Lung (tissue), 12 donors: Measurements from ENCODE around the gene GADD45GIP1. TPM values are rescaled to one million over a fixed set of nuclear protein-coding genes. Genes with fewer than 3 reads are reported as not detected.
"Not testable (repeated sequence)": the region's sequence is repeated elsewhere in the genome, so short reads cannot be mapped to it uniquely, and the experiment has no call there.

ENCODE experiments used
- ATAC-seq: fragments of 200-7000 bp; cut with Tn5 transposase; one replicate; pipeline ENCODE4 v1.9.1; 2020; ENCODE audit warnings: moderate number of reproducible peaks; ENCODE audit not compliant: insufficient read depth, low FRiP score
- DNase-seq, 3 donors: peaks; one replicate each; pipeline ENCODE4 v3.0.0-alpha.2; 2013 to 2017
- H3K27ac ChIP-seq, 2 donors: one replicate each; pipeline ENCODE4 v1.5.1; 2013; ENCODE audit warnings: mild to moderate bottlenecking in 2 of 2, moderate library complexity in 2 of 2, control low read depth in 1 of 2, inconsistent platforms in 1 of 2, low read depth in 1 of 2, low read length in 1 of 2
- H3K27me3 ChIP-seq, 3 donors: one replicate each; pipeline ENCODE4 v1.5.1; 2013; ENCODE audit warnings: low read length in 2 of 3; ENCODE audit not compliant: control insufficient read depth in 3 of 3, insufficient read depth in 3 of 3
- H3K36me3 ChIP-seq, 4 donors: one replicate each; pipeline ENCODE4 v1.5.1; 2013; ENCODE audit warnings: low read length in 4 of 4, mild to moderate bottlenecking in 1 of 4, moderate library complexity in 1 of 4; ENCODE audit not compliant: control insufficient read depth in 4 of 4, insufficient read depth in 4 of 4
- H3K4me1 ChIP-seq, 5 donors: one replicate each; pipeline ENCODE4 v1.5.1; 2013; ENCODE audit warnings: low read length in 5 of 5, mild to moderate bottlenecking in 2 of 5, moderate library complexity in 1 of 5; ENCODE audit not compliant: control insufficient read depth in 5 of 5, insufficient read depth in 5 of 5
- H3K4me3 ChIP-seq: one replicate; pipeline ENCODE4 v1.5.1; 2013; ENCODE audit warnings: mild to moderate bottlenecking, control low read depth, moderate library complexity
- H3K9ac ChIP-seq, 2 donors: one replicate each; pipeline ENCODE4 v1.5.1; 2013; ENCODE audit warnings: low read length in 2 of 2, control low read depth in 1 of 2; ENCODE audit not compliant: insufficient read depth in 1 of 2
- H3K9me3 ChIP-seq, 4 donors: one replicate each; pipeline ENCODE4 v1.5.1; 2013; ENCODE audit warnings: low read length in 3 of 4, mild to moderate bottlenecking in 1 of 4, moderate library complexity in 1 of 4; ENCODE audit not compliant: control insufficient read depth in 4 of 4, insufficient read depth in 3 of 4
- WGBS, 2 donors: extraction: QIAGEN DNeasy Blood & Tissue Kit; methylation state at CpG; one replicate each; pipeline ENCODE4 v1.1.7; 2013; 5-methylcytosine and 5-hydroxymethylcytosine counted together
- polyA plus RNA-seq, 2 donors: library from polyadenylated mRNA; stranded (reverse); fragments of 200-250 nt; gene quantifications; one replicate each; pipeline ENCODE4 v1.2.1, GENCODE V29; 2013
- total RNA-seq, 2 donors: library from RNA; depleted of rRNA in 1 of 2; stranded (reverse); fragments of >200 nt in 1 of 2; gene quantifications; one replicate each; pipeline ENCODE4 v1.2.1, GENCODE V29; 2014 to 2021
- TF ChIP-seq, protein P1 (sequence below): IDR thresholded peaks from 2 replicates; pipeline ENCODE4 v1.5.1; 2012; ENCODE audit warnings: mild to moderate bottlenecking; ENCODE audit errors: control extremely low read depth, extremely low read depth
- donor health status: control.
- donor health status: control.
- donor health status: Bipolar disorder and iron deficiency.
- donor health status: healthy.
- donor health status: DM: yes; HTN: yes; CAD: no.

Gene GADD45GIP1
- total and polyA plus RNA-seq, 4 donors: 14.9 to 69.0 (median 36.3) TPM

- no peaks in the 10 kb centered on the region for H3K4me1 ChIP-seq
- H3K4me3 ChIP-seq: no peak overlapping the region
- DNase-seq: no peak
- H3K27me3 ChIP-seq: no peaks in the 10 kb centered on the region
- ATAC-seq: no peak
- no peaks in the 10 kb centered on the region for H3K9me3 ChIP-seq
- H3K36me3 ChIP-seq: peaks cover 13 to 47% (median 43%) of the 10 kb centered on the region in 4 donors
- WGBS, 2 donors: 96% methylated on average over 29 of the region's 29 CpGs
- TF ChIP-seq, protein P1, sequence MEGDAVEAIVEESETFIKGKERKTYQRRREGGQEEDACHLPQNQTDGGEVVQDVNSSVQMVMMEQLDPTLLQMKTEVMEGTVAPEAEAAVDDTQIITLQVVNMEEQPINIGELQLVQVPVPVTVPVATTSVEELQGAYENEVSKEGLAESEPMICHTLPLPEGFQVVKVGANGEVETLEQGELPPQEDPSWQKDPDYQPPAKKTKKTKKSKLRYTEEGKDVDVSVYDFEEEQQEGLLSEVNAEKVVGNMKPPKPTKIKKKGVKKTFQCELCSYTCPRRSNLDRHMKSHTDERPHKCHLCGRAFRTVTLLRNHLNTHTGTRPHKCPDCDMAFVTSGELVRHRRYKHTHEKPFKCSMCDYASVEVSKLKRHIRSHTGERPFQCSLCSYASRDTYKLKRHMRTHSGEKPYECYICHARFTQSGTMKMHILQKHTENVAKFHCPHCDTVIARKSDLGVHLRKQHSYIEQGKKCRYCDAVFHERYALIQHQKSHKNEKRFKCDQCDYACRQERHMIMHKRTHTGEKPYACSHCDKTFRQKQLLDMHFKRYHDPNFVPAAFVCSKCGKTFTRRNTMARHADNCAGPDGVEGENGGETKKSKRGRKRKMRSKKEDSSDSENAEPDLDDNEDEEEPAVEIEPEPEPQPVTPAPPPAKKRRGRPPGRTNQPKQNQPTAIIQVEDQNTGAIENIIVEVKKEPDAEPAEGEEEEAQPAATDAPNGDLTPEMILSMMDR: no peak
- no peak overlapping the region for H3K9ac ChIP-seq
- H3K27ac ChIP-seq: no peak overlapping the region
Measured at GRCh38 chr19:12924621-12925310, 32.3 kb downstream of the GADD45GIP1 start.

GRCh38 chr19:12922959-12923358, 34.1 kb downstream of the GADD45GIP1 start:
- ATAC-seq (no peak), DNase-seq (no peak)
- Histone ChIP-seq H3K4me3 (no peak overlapping the region), H3K27me3 (no peaks in the 10 kb centered on the region), H3K9ac (no peak overlapping the region), H3K36me3 (peaks cover 13 to 36% (median 31%) of the 10 kb centered on the region in 4 donors), H3K9me3 (no peaks in the 10 kb centered on the region), H3K27ac (no peak overlapping the region), H3K4me1 (peaks cover 0 to 1% (median 0%) of the 10 kb centered on the region in 5 donors)
- WGBS, 2 donors: 97% methylated on average over 4 of the region's 4 CpGs
- TF ChIP-seq, protein P1: no peak

DNA sequence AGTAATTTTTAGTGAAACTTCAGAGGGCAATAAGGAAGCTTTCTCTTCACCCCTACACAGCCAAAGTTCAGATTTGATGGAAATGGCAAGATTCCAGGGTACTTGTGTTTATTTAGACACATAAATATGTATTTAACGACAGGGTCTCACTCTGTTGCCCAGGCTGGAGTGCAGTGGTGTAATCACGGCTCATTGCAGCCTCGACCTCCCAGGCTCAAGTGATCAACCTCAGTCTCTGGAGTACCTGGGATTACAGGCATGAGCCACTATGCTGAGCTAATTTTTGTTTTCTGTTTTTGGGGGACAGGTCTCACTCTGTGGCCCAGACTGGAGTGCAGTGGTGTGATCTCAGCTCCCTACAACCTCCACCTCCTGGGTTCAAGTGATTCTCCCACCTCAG, 36.0 kb downstream of the GADD45GIP1 start:
- TF ChIP-seq, protein P1: no peak
- peak in 2 of 3 donors; percentile 53 to 55 for DNase-seq
- no peaks in the 10 kb centered on the region for H3K9me3 ChIP-seq
- H3K4me3 ChIP-seq: no peak overlapping the region
- peaks cover 13 to 29% (median 22%) of the 10 kb centered on the region in 4 donors for H3K36me3 ChIP-seq
- 44 to 67% methylated on average over 3 of the region's 3 CpGs for WGBS, 2 donors
- H3K27ac ChIP-seq: no peak overlapping the region
- H3K27me3 ChIP-seq: no peaks in the 10 kb centered on the region
- H3K4me1 ChIP-seq: peaks cover 0 to 1% (median 0%) of the 10 kb centered on the region in 5 donors
- no peak overlapping the region for H3K9ac ChIP-seq
- ATAC-seq: no peak

GRCh38 chr19:12918253-12918652, 38.8 kb downstream of the GADD45GIP1 start:
- DNase-seq: no peak
- no peaks in the 10 kb centered on the region for H3K9me3 ChIP-seq
- H3K36me3 ChIP-seq: peaks cover 6 to 12% (median 7%) of the 10 kb centered on the region in 4 donors
- no peaks in the 10 kb centered on the region for H3K27me3 ChIP-seq
- 92 to 94% methylated on average over 14 of the region's 14 CpGs for WGBS, 2 donors
- TF ChIP-seq, protein P1: no peak
- H3K4me3 ChIP-seq: no peak overlapping the region
- no peak overlapping the region for H3K27ac ChIP-seq
- H3K4me1 ChIP-seq: peaks cover 0 to 11% (median 6%) of the 10 kb centered on the region in 5 donors
- H3K9ac ChIP-seq: no peak overlapping the region
- ATAC-seq: no peak

DNA sequence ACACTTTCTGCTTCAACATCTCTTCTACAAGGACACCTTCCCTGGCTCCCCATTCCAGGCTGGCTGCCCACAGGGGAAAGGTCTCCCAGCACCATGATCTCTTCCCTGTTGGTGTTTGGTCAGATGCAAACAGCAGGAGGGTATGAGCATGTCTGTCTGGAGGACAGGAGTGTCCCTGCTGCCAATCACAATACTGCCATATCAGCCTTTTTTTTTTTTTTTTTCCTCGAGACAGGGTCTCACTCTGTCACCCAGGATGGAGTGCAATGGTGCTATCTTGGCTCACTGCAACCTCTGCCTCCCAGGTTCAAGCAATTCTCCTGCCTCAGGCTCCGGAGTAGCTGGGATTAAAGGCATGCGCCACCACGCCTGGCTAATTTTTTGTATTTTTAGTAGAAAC, 41.2 kb downstream of the GADD45GIP1 start:
- H3K36me3 ChIP-seq, H3K9me3 ChIP-seq, H3K27ac ChIP-seq, H3K27me3 ChIP-seq, H3K4me3 ChIP-seq, H3K9ac ChIP-seq, DNase-seq, ATAC-seq: not testable (repeated sequence)
- H3K4me1 ChIP-seq: peaks cover 0 to 22% (median 13%) of the 10 kb centered on the region in 5 donors
- WGBS, 2 donors: 85 to 91% methylated on average over 4 of the region's 4 CpGs
